ENCODE results near the gene HMGB2.

- TF ChIP-seq, protein P1, sequence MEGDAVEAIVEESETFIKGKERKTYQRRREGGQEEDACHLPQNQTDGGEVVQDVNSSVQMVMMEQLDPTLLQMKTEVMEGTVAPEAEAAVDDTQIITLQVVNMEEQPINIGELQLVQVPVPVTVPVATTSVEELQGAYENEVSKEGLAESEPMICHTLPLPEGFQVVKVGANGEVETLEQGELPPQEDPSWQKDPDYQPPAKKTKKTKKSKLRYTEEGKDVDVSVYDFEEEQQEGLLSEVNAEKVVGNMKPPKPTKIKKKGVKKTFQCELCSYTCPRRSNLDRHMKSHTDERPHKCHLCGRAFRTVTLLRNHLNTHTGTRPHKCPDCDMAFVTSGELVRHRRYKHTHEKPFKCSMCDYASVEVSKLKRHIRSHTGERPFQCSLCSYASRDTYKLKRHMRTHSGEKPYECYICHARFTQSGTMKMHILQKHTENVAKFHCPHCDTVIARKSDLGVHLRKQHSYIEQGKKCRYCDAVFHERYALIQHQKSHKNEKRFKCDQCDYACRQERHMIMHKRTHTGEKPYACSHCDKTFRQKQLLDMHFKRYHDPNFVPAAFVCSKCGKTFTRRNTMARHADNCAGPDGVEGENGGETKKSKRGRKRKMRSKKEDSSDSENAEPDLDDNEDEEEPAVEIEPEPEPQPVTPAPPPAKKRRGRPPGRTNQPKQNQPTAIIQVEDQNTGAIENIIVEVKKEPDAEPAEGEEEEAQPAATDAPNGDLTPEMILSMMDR (conservative IDR thresholded peaks at IDR 0.05; ENCODE audit: low read length) = no peak
- TF ChIP-seq EZH2phosphoT487 (IDR thresholded peaks at IDR 0.05; ENCODE audit: borderline replicate concordance, low read depth, low read length) = no peak
Observed at GRCh38 chr4:173284463-173284862, 49.7 kb downstream of the HMGB2 start.
